H1 (cell line): ENCODE results near the gene CCER1. TPM values are rescaled to one million over a fixed set of nuclear protein-coding genes. Genes with fewer than 3 reads are reported as not detected.

ENCODE experiments used
- CTCF ChIA-PET: fragments of 300-600 bp; sonication (Branson Sonifier 250); formaldehyde crosslinking; loops from one replicate; lab custom pipeline; 2021; ENCODE audit not compliant: partially characterized antibody; lab: Charles Lee
- POLR2A ChIA-PET: fragments of 300-600 bp; sonication (Branson Sonifier 250); formaldehyde crosslinking; loops from one replicate; lab custom pipeline; 2021; ENCODE audit warnings: inconsistent platforms; ENCODE audit not compliant: partially characterized antibody; lab: Charles Lee
- DNase-seq, 2 experiments: peaks; one replicate each; pipeline versions ENCODE4 v3.0.0 to v3.0.0-alpha.2; 2010 to 2022; ENCODE audit warnings: low spot score in 2 of 2, low read depth in 1 of 2, mixed read lengths in 1 of 2
- FAIRE-seq: peaks from 2 replicates; lab custom pipeline; 2011; peaks lifted over from hg19 to GRCh38; lab: Jason Lieb, UNC
- H2AFZ ChIP-seq: 2 replicates; pipeline ENCODE4 v1.8.1; 2012; ENCODE audit warnings: low read length, inconsistent platforms
- H2AK5ac ChIP-seq: 2 replicates; pipeline ENCODE4 v1.6.1; 2013; ENCODE audit warnings: low read depth, low read length
- H2BK120ac ChIP-seq: replicated peaks from 2 replicates; pipeline ENCODE3; 2013; ENCODE audit warnings: low read depth, low read length, inconsistent platforms
- H2BK12ac ChIP-seq: 2 replicates; pipeline ENCODE4 v1.6.1; 2013; ENCODE audit warnings: low read depth, low read length
- H2BK15ac ChIP-seq: 2 replicates; pipeline ENCODE4 v1.6.1; 2013; ENCODE audit warnings: low read length
- H2BK20ac ChIP-seq: 2 replicates; pipeline ENCODE4 v1.6.1; 2013; ENCODE audit warnings: low read length
- H2BK5ac ChIP-seq: 2 replicates; pipeline ENCODE4 v1.6.1; 2013; ENCODE audit warnings: low read depth, low read length
- H3K14ac ChIP-seq: 2 replicates; pipeline ENCODE4 v1.6.1; 2013; ENCODE audit warnings: inconsistent platforms; ENCODE audit not compliant: insufficient read length
- H3K18ac ChIP-seq: 2 replicates; pipeline ENCODE4 v1.6.1; 2013; ENCODE audit warnings: low read length; ENCODE audit errors: extremely low read depth
- H3K23ac ChIP-seq: 2 replicates; pipeline ENCODE4 v1.6.1; 2013; ENCODE audit warnings: inconsistent platforms; ENCODE audit not compliant: insufficient read length
- H3K23me2 ChIP-seq: 2 replicates; pipeline ENCODE4 v1.6.1; 2013; ENCODE audit warnings: low read depth, low read length
- H3K27ac ChIP-seq: 2 replicates; pipeline ENCODE4 v1.6.1; 2011; ENCODE audit warnings: low read depth, low read length, inconsistent platforms
- H3K27me3 ChIP-seq, 4 experiments: replicated peaks in 1 of 4; 1 replicate in 1 of 4; 2 replicates in 3 of 4; pipeline versions ENCODE4 v1.6.1 to v1.8.1; 2011 to 2013; ENCODE audit warnings: low read length in 3 of 4, mild to moderate bottlenecking in 3 of 4, inconsistent platforms in 2 of 4, mixed read lengths in 2 of 4, moderate library complexity in 1 of 4; ENCODE audit not compliant: control insufficient read depth in 3 of 4, insufficient read depth in 3 of 4; ENCODE audit errors: extremely low read depth in 1 of 4
- H3K36me3 ChIP-seq, 4 experiments: 2 replicates each; pipeline versions ENCODE4 v1.6.1 to v1.8.1; 2011 to 2013; ENCODE audit warnings: mild to moderate bottlenecking in 4 of 4, low read length in 3 of 4, moderate library complexity in 2 of 4, control low read depth in 1 of 4, inconsistent platforms in 1 of 4; ENCODE audit not compliant: insufficient read depth in 4 of 4, control insufficient read depth in 2 of 4
- H3K4ac ChIP-seq: replicated peaks from 2 replicates; pipeline ENCODE3; 2013; ENCODE audit warnings: low read length, low read depth, mixed read lengths, inconsistent platforms; ENCODE audit not compliant: insufficient read length
- H3K4me1 ChIP-seq, 4 experiments: replicated peaks in 1 of 4; 1 replicate in 1 of 4; 2 replicates in 3 of 4; pipeline versions ENCODE4 v1.6.1 to v1.8.1; 2011 to 2013; ENCODE audit warnings: low read length in 3 of 4, inconsistent platforms in 2 of 4, mixed read lengths in 1 of 4; ENCODE audit not compliant: insufficient read depth in 4 of 4, control insufficient read depth in 3 of 4
- H3K4me2 ChIP-seq, 2 experiments: 2 replicates each; pipeline versions ENCODE4 v1.6.1 to v1.8.1; 2011 to 2013; ENCODE audit warnings: low read depth in 2 of 2, low read length in 2 of 2, control low read depth in 1 of 2, inconsistent platforms in 1 of 2, mild to moderate bottlenecking in 1 of 2; ENCODE audit not compliant: insufficient read depth in 1 of 2
- H3K4me3 ChIP-seq, 4 experiments: fragments of 200-600, 300-600 bp in 1 of 4; sonication (generic), shearing (Covaris generic), sonication (Bioruptor Twin) in 1 of 4; 2 replicates each; pipeline versions ENCODE4 v1.5.1 to v1.8.1; 2011 to 2016; ENCODE audit warnings: low read length in 4 of 4, low read depth in 3 of 4, control low read depth in 2 of 4, inconsistent platforms in 2 of 4, mild to moderate bottlenecking in 2 of 4, mixed read lengths in 1 of 4, moderate library complexity in 1 of 4; ENCODE audit not compliant: insufficient read depth in 2 of 4; ENCODE audit errors: extremely low read depth in 1 of 4
- H3K56ac ChIP-seq: replicated peaks from 2 replicates; pipeline ENCODE3; 2013; ENCODE audit warnings: low read depth, mild to moderate bottlenecking, mixed read lengths, low read length, inconsistent platforms; ENCODE audit not compliant: insufficient read length
- H3K79me1 ChIP-seq: 2 replicates; pipeline ENCODE4 v1.6.1; 2013; ENCODE audit warnings: low read depth, low read length, control low read depth
- H3K79me2 ChIP-seq, 2 experiments: 2 replicates each; pipeline versions ENCODE4 v1.6.1 to v1.8.1; 2012 to 2013; ENCODE audit warnings: low read length in 2 of 2, mild to moderate bottlenecking in 2 of 2, inconsistent platforms in 1 of 2; ENCODE audit not compliant: insufficient read depth in 2 of 2, control insufficient read depth in 1 of 2
- H3K9ac ChIP-seq, 4 experiments: replicated peaks in 1 of 4; 1 replicate in 1 of 4; 2 replicates in 3 of 4; pipeline versions ENCODE4 v1.6.1 to v1.8.1; 2011 to 2013; ENCODE audit warnings: low read depth in 3 of 4, low read length in 3 of 4, control low read depth in 2 of 4, mild to moderate bottlenecking in 2 of 4, moderate library complexity in 2 of 4, inconsistent platforms in 1 of 4; ENCODE audit errors: extremely low read depth in 1 of 4
- H3K9me3 ChIP-seq, 2 experiments: 2 replicates each; pipeline versions ENCODE4 v1.6.1 to v1.8.1; 2012 to 2013; ENCODE audit warnings: mild to moderate bottlenecking in 2 of 2, moderate library complexity in 2 of 2, control low read depth in 1 of 2, inconsistent platforms in 1 of 2, low read depth in 1 of 2, low read length in 1 of 2, mixed read lengths in 1 of 2; ENCODE audit not compliant: insufficient read depth in 2 of 2
- H4K20me1 ChIP-seq, 2 experiments: replicated peaks in 1 of 2; 2 replicates each; pipeline versions ENCODE3 to v1.8.1; 2011 to 2013; ENCODE audit warnings: inconsistent platforms in 2 of 2, low read length in 2 of 2, mild to moderate bottlenecking in 1 of 2; ENCODE audit not compliant: insufficient read depth in 2 of 2, control insufficient read depth in 1 of 2
- H4K5ac ChIP-seq: 2 replicates; pipeline ENCODE4 v1.6.1; 2013; ENCODE audit warnings: low read length, low read depth, mixed read lengths, inconsistent platforms; ENCODE audit not compliant: insufficient read length
- H4K8ac ChIP-seq: 2 replicates; pipeline ENCODE4 v1.8.0; 2013; ENCODE audit warnings: mild to moderate bottlenecking, moderate library complexity, low read length, inconsistent platforms; ENCODE audit not compliant: insufficient read depth; ENCODE audit errors: extremely low read depth
- H4K91ac ChIP-seq: replicated peaks from 2 replicates; pipeline ENCODE3; 2013; ENCODE audit warnings: low read length, mixed read lengths, inconsistent platforms; ENCODE audit not compliant: insufficient read length
- BACH1 ChIP-seq: IDR thresholded peaks from 2 replicates; pipeline ENCODE4 v1.6.1; 2012; ENCODE audit warnings: low read length, improper control_type of control experiment
- CBX8 ChIP-seq: fragments of 300-800, 300-1000 bp; sonication (generic); IDR thresholded peaks from 2 replicates; pipeline ENCODE4 v1.7.1; 2016; ENCODE audit warnings: low read depth, low read length, borderline replicate concordance
- CHD2 ChIP-seq: IDR thresholded peaks from 2 replicates; pipeline ENCODE4 v1.6.1; 2012; ENCODE audit warnings: low read length, improper control_type of control experiment
- FOSL1 ChIP-seq: IDR thresholded peaks from 2 replicates; pipeline ENCODE4 v1.6.1; 2011; ENCODE audit warnings: mild to moderate bottlenecking, low read depth, low read length, moderate library complexity; ENCODE audit not compliant: insufficient read depth
- HDAC6 ChIP-seq: IDR thresholded peaks from one replicate; pipeline ENCODE4 v1.7.1; 2012; ENCODE audit warnings: low read depth, mild to moderate bottlenecking, inconsistent platforms, low read length, moderate library complexity
- KDM4A ChIP-seq: IDR thresholded peaks from one replicate; pipeline ENCODE4 v1.7.1; 2012; ENCODE audit warnings: low read depth, mild to moderate bottlenecking, moderate library complexity, low read length, inconsistent platforms; ENCODE audit not compliant: severe bottlenecking
- NRF1 ChIP-seq: IDR thresholded peaks from 2 replicates; pipeline ENCODE4 v1.6.1; 2011; ENCODE audit warnings: mild to moderate bottlenecking, low read depth, low read length, improper control_type of control experiment
- POLR2A ChIP-seq, 2 experiments: IDR thresholded peaks; 1 replicate in 1 of 2; 2 replicates in 1 of 2; pipeline ENCODE4 v1.6.1; 2011; ENCODE audit warnings: low read depth in 2 of 2, low read length in 2 of 2, mild to moderate bottlenecking in 2 of 2; ENCODE audit errors: control extremely low read depth in 1 of 2
- TBP ChIP-seq: IDR thresholded peaks from 2 replicates; pipeline ENCODE4 v1.6.1; 2011; ENCODE audit warnings: low read depth, low read length, improper control_type of control experiment
- YY1 ChIP-seq: IDR thresholded peaks from 2 replicates; pipeline ENCODE4 v1.6.1; 2011; ENCODE audit warnings: low read depth, mild to moderate bottlenecking, low read length
- ZNF274 ChIP-seq: IDR thresholded peaks from 2 replicates; pipeline ENCODE4 v1.7.0; 2012; ENCODE audit warnings: low read length, borderline replicate concordance; ENCODE audit errors: extremely low read depth
- polyA plus RNA-seq, 7 experiments: library from polyadenylated mRNA; depleted of rRNA in 3 of 7; stranded (reverse) in 5 of 7; unstranded in 2 of 7; fragments of >200 nt in 5 of 7; fragments of 200-250 nt in 2 of 7; gene quantifications; 1 replicate in 5 of 7; 2 replicates in 1 of 7; 4 replicates in 1 of 7; pipeline versions ENCODE4 v1.2.1 to v1.2.3, GENCODE V29; 2011 to 2013; ENCODE audit warnings: missing spikeins in 2 of 7, mixed read lengths in 2 of 7
- total RNA-seq: library from RNA; stranded (reverse); fragmentation: NEBNext Ultra II Directional; extraction: Animal tissue kit (Norgen Biotek cat#: 25700); gene quantifications from 2 replicates; pipeline ENCODE4 v1.2.1, GENCODE V29; 2021
- TF ChIP-seq, protein P1 (sequence below): IDR thresholded peaks from 2 replicates; pipeline ENCODE4 v1.6.1; 2011; ENCODE audit warnings: low read length, improper control_type of control experiment

Gene CCER1
- total and polyA plus RNA-seq, 2 of the 8 experiments (the other 6 are each of a cell fraction or from before 2014, with no cell fraction given) = not detected

DNA sequence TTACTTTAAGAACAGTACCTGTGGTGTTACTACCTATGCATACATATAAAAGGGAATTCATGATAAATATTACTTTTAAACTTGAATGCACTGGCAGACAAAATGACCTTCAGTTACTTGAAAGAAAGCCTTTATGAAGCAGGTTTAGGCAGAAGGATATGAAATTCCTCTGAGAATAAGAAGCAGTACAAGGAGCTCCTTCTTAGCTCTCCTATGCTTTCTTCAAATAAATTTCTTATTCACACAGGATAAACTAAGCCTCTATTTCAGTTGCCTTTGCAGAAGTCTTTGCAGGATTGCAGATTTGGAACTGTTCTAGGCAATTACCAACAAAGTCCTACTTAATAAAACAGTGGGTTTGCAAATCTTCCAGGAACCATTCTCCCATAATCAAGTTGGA is 48.8 kb upstream of the CCER1 start:
- H3K4me2 ChIP-seq = no peak overlapping the region
- FAIRE-seq (no peak), DNase-seq (no peak)
- H3K18ac ChIP-seq = no peak overlapping the region
- H4K8ac ChIP-seq = no peak overlapping the region
- H3K4ac ChIP-seq = no peak overlapping the region
- no peaks in the 10 kb centered on the region for H3K4me1 ChIP-seq
- H3K23me2 ChIP-seq = no peaks in the 10 kb centered on the region
- no peaks in the 10 kb centered on the region for H3K27me3 ChIP-seq
- no peak overlapping the region for H3K27ac ChIP-seq
- no peak overlapping the region for H3K14ac ChIP-seq
- no peaks in the 10 kb centered on the region for H3K9me3 ChIP-seq
- no peak overlapping the region for H3K9ac ChIP-seq
- no peak overlapping the region for H2BK120ac ChIP-seq
- no peak overlapping the region for H2BK20ac ChIP-seq
- no peak overlapping the region for H4K5ac ChIP-seq
- H2AFZ ChIP-seq = no peak overlapping the region
- POLR2A ChIA-PET = no interaction called here
- H3K56ac ChIP-seq = no peak overlapping the region
- H3K79me1 ChIP-seq = no peaks in the 10 kb centered on the region
- H3K4me3 ChIP-seq = no peak overlapping the region
- CTCF ChIA-PET = no interaction called here
- H3K36me3 ChIP-seq = no peaks in the 10 kb centered on the region
- H2BK12ac ChIP-seq = no peak overlapping the region
- H2BK15ac ChIP-seq = no peak overlapping the region
- no peaks in the 10 kb centered on the region for H3K79me2 ChIP-seq
- H4K20me1 ChIP-seq = no peaks in the 10 kb centered on the region
- no peak overlapping the region for H4K91ac ChIP-seq
- no peak overlapping the region for H2AK5ac ChIP-seq
- H3K23ac ChIP-seq = no peak overlapping the region
- H2BK5ac ChIP-seq = no peak overlapping the region
- TF ChIP-seq BACH1 = no peak
- no peak for TF ChIP-seq TBP
- no peak for TF ChIP-seq KDM4A
- TF ChIP-seq CHD2 = no peak
- no peak for TF ChIP-seq NRF1
- TF ChIP-seq, protein P1, sequence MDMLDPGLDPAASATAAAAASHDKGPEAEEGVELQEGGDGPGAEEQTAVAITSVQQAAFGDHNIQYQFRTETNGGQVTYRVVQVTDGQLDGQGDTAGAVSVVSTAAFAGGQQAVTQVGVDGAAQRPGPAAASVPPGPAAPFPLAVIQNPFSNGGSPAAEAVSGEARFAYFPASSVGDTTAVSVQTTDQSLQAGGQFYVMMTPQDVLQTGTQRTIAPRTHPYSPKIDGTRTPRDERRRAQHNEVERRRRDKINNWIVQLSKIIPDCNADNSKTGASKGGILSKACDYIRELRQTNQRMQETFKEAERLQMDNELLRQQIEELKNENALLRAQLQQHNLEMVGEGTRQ = no peak
- no peak for TF ChIP-seq CBX8
- TF ChIP-seq ZNF274 = no peak
- no peak for TF ChIP-seq YY1
- no peak for TF ChIP-seq HDAC6
- no peak for TF ChIP-seq POLR2A (IDR thresholded peaks at IDR 0.05; ENCODE audit: control extremely low read depth in 1 of 2, low read depth in 2 of 2, low read length in 2 of 2)
- no peak for TF ChIP-seq FOSL1
